Fibroblast of skin of left quadriceps (primary cell): ENCODE data around the gene LCN6.
"Not testable (repeated sequence)": the region's sequence is repeated elsewhere in the genome, so short reads cannot be mapped to it uniquely, and the experiment has no call there.

Experiments
- DNase-seq, 2 experiments: peaks; one replicate each; pipeline ENCODE4 v3.0.0-alpha.2; 2013; ENCODE audit warnings: low read depth in 2 of 2

LCN6 gene

GRCh38 chr9:136710543-136710942 lies 37.8 kb downstream of the LCN6 start:
- no peak for DNase-seq

DNA sequence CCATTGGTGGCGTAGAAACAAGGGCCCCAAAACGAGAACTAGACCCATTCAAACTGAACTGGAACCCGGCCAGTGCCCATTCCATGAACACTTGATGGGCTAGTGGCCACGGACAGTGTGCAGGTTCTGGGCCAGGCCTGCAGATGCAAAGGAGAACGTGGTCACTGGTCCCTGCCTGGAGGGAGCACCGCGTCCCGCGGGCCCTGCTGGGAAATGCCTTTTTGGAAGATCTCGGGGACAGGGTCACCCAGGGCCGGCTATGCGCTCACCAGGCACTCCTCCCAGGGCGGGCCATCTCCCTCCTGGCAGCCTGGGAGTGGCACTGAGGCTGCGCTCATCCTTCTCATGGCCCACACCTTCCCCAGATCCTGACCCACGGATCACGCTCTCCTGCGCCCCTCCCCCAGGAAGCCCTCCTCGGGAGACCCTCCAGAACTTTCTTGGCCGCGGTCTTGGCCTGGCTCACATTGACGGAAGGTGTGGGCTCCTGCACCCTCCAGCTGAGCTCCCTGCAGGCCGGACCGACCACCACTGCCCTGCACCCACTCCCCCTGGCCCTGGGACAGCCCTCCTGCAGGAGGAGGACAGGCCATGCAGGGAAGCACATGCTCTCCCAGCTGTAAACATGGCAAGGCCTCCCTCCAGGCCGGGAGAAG lies 38.7 kb downstream of the LCN6 start:
- no peak for DNase-seq

DNA sequence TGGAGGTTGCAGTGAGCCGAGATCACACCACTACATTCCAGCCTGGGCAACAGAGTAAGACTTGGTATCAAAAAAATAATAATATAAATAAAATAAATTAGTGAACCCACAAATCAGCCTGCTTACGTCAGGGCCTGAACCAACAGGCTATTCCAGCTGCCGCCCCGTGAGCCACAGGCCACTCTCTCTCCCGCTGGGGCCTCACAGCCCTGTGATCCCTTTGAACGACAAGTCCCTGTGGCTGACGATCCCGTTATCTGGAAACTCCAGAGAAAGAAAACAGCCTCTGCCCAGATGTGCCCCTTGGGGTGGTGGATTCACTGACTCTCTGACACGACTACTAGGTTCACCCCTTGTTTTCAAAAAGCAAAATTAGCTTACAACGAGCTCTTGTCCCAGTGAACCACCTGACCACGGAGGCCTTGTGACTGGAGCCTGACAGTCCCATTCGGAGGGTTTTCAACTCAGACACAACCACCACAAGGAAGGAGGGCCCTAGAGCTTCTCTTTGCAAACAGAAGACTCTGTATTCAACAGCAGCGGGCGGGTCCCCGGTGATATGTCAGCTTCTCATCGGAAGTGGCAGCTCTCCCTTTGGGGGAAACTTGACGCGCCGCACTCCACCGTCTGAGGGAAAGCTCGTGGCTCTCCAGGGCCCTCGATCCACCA lies 40.3 kb downstream of the LCN6 start:
- DNase-seq: no peak

DNA sequence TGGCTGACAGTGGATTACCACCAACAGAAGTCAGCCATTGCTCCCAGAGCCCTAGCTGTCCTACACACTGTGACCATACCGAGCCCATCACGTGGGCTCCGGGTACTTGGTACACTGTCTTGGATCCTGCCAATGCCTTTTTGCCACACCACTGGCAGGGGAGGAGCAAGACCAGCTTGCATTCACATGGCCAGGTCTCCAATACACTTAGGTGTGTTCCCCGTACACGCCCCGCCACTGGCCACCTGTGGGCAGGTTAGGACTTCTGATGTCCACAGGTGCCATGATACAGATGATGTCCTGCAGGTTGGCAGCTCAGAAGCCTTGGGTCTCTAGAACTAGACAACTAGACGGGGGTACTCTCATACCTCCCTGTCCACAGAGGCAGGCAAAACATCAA lies 41.3 kb downstream of the LCN6 start:
- DNase-seq: no peak

DNA sequence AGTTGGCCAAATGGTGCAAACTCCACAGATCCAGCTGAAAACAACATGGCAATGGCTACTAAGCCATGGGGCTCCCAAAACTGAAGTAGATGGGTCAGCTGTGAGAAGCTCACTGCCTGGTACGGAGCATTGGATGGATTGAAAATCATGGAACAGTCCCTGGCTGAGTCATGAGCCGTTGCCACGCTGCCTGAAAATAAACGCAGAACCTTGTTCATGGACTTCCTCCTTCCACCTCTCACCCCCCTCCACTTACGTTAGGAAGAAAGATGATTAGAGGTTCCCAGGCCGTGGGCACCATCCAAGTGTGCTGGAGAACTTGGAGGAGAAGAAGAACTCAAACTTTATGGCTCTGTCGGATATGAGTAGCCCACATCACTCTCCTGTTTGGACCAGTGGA lies 42.8 kb downstream of the LCN6 start:
- DNase-seq: no peak

DNA sequence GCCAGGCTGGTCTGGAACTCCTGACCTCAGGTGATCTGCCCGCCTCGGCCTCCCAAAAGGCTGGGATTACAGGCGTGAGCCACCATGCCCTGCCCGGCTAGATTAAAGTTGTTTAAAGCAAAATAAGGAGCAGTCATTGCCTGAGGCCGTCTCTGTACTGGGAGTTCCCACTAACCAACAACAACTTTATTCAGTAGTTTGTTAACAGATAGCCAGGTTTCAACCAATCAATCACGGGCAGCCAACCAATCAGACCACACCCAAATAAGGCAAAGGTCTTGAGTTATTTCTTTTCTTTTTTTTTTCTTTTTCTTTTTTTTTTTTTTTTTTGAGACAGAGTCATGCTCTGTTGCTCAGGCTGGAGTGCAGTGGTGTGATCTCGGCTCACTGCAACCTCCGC lies 43.6 kb downstream of the LCN6 start:
- DNase-seq: not testable (repeated sequence)

GRCh38 chr9:136703276-136703860 lies 45.0 kb downstream of the LCN6 start:
- DNase-seq: no peak

GRCh38 chr9:136701668-136702053 lies 46.7 kb downstream of the LCN6 start:
- DNase-seq: no peak

DNA sequence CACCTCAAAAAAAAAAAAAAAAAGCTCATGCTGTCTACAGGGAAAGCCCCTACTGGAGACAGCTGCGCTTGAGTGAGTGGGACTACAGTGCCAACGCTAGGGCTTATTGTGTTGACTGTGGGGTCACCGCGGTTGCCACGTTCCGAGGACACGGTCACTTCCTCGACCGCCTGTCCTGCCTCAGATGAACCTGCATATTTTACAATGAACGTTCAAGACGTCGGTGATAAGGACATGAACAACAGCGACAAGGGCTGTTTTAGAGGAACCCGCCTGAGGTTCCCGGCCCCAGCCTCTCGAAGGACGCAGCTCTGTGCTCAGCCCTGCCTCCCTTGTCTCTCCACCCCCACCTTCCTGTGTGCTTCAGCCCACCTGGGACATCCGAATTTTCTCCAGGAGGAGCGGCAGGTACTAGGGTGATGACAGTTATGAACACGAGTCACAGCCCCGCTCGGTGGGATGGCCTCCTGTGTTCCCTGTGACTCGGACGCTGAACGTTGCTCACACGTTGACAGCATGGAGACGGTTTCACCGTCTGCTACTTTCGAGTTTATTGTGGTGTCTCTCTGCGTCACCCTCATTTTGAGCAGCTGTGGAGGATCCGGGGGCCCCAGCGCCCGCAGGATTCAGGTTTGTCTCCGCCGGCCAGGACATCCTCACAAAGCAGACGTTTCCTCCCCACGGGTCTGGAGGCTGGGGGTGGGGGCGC lies 47.2 kb downstream of the LCN6 start:
- no peak for DNase-seq

GRCh38 chr9:136700304-136700703 lies 48.0 kb downstream of the LCN6 start:
- no peak for DNase-seq

- DNase-seq: no peak
Observed at GRCh38 chr9:136698635-136699246, 49.6 kb downstream of the LCN6 start.

GRCh38 chr9:136697821-136698526 lies 50.4 kb downstream of the LCN6 start:
- DNase-seq: no peak

DNA sequence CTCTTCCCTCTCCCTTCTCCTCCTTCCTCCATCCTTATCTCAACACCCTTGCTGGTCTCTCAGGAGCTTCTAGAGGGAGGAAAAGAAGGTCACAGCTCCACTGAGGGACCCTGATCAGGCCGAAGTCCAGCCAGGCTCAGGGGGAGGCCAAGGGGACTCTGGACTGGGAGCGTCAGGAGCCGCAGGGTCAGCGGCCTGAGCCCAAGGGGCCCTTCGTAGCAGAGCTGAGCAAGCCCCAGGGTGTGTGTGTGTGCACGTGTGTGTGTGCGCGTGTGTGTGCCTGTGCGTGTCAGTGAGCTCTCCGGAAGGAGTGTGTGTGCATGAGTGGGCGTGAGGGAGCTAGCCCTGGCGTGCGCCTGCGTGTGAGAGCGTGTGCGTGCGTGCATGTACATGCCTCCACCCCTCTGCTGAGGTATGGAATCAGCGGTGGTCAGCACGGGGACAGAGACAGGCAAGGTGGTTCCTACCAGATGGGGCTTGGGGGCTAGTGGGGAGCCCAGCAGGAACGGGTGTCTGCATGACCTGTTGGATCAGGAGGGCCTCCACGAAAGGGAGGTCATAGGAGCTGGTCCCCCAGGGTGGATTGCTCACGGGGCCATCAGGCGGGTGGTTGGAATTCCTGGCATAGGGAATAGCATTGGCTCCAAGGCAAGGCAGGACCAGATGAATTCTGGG lies 51.0 kb downstream of the LCN6 start:
- DNase-seq: no peak

DNA sequence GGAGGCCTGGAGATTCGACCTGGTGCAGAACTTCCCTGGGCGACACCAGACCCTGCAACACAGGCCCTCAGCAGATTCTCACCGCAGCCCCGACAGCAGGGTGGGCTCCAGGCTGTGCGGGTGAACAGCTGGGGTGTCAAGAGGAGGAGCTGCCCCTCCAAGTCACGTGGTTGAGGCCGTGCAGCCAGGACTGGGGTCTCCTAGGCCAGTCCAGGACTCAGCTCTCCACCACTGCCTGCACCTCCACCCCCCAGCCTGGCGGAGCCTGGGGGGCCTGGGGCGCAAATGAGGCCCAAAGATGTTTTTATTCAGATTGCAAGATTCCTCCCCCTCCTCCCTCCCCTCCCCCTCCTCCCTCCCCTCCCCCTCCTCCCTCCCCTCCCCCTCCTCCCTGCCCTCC lies 51.8 kb downstream of the LCN6 start:
- no peak for DNase-seq

GRCh38 chr9:136695955-136696354 lies 52.4 kb downstream of the LCN6 start:
- DNase-seq: no peak

GRCh38 chr9:136695435-136695895 lies 52.9 kb downstream of the LCN6 start:
- no peak for DNase-seq

DNA sequence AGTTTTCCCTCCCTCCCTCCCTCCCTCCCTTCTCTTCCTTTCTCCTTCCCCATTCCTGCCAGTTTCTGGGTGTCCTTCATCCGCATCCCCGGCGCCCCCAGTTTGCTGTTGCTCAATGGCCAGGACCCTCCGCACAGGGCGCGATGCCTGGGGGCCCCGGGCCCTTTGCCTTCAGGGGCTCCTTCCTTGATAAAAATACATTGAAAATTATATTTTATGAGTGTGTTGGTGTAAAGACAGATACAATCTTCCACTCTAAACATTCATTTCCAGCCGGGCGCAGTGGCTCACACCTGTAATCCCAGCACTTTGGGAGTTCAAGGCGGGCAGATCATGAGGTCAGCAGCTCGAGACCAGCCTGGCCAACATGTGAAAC lies 53.5 kb downstream of the LCN6 start:
- DNase-seq: no peak

- DNase-seq: no peak
Observed at GRCh38 chr9:136694163-136694871, 54.0 kb downstream of the LCN6 start.
